Stimulated activated naive CD8-positive, alpha-beta T cell treated with anti-CD3 and anti-CD28 coated beads, Interleukin-15, amount 100 ng/mL, for 72 hours (primary cell): ENCODE results near the gene NDC80.

Source experiments
- ATAC-seq: fragments of 150-1000 bp; cut with Tn5 transposase; 2 replicates; pipeline ENCODE4 v1.10.0; 2021; ENCODE audit warnings: mild to moderate bottlenecking, moderate library complexity
- DNase-seq, 2 donors: peaks; one replicate each; pipeline ENCODE4 v3.0.0; 2021 to 2022
- H3K27ac Mint-ChIP-seq, 2 donors: one replicate each; pipeline ENCODE4 v1.8.0; 2022; ENCODE audit warnings: mild to moderate bottlenecking in 2 of 2, mixed read lengths in 2 of 2, moderate library complexity in 2 of 2
- H3K27me3 Mint-ChIP-seq: one replicate; pipeline ENCODE4 v1.8.0; 2022; ENCODE audit warnings: mixed read lengths
- H3K4me1 Mint-ChIP-seq: one replicate; pipeline ENCODE4 v1.8.0; 2022; ENCODE audit warnings: mild to moderate bottlenecking, mixed read lengths
- H3K4me3 Mint-ChIP-seq, 2 donors: one replicate each; pipeline ENCODE4 v1.8.0; 2022; ENCODE audit warnings: mild to moderate bottlenecking in 2 of 2, mixed read lengths in 2 of 2, moderate library complexity in 1 of 2
- H3K9me3 Mint-ChIP-seq, 2 donors: one replicate each; pipeline ENCODE4 v1.8.0; 2022; ENCODE audit warnings: mixed read lengths in 2 of 2

The NDC80 gene

DNA sequence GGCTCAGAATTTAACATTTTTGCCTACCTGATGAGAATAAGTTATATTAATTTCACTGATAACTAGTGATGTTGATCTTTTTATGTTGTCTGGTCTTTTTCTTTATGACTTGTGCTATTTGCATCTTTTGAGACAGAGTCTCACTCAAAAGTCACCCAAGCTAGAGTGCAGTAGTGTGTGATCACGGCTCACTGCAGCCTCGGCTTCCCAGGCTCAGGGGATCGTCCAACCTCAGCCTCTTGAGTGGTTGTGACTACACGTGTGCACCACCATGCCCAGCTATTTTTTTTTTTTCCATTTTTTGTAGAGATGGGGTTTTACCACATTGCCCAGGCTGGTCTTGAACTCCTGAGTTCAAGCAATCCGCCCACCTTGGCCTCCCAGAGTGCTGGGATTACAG is 91.6 kb downstream of the NDC80 start:
- ATAC-seq (no peak), DNase-seq (no peak)
- H3K4me1 Mint-ChIP-seq: peaks cover 70% of the 10 kb centered on the region
- H3K27ac Mint-ChIP-seq: peak overlapping the region in 1 of 2 donors; percentile 84
- H3K9me3 Mint-ChIP-seq: no peaks in the 10 kb centered on the region
- H3K27me3 Mint-ChIP-seq: no peaks in the 10 kb centered on the region
- peak overlapping the region in 1 of 2 donors; percentile 65 for H3K4me3 Mint-ChIP-seq
